HEK293T (cell line): ENCODE results near the gene ITGB8.

Experiments
- BHLHE40 ChIP-seq: fragments of 450-650 bp; IDR thresholded peaks from 2 replicates; pipeline ENCODE4 v1.6.1; 2016; ENCODE audit warnings: mild to moderate bottlenecking, moderate library complexity, borderline replicate concordance
- ELF4 ChIP-seq: fragments of 450-650 bp; IDR thresholded peaks from 2 replicates; pipeline ENCODE4 v1.6.1; 2017; ENCODE audit warnings: antibody characterized with exemption
- FOXK2 ChIP-seq: fragments of 450-650 bp; IDR thresholded peaks from 2 replicates; pipeline ENCODE4 v1.6.1; 2016; ENCODE audit warnings: mild to moderate bottlenecking
- FOXM1 ChIP-seq: fragments of 450-650 bp; IDR thresholded peaks from 2 replicates; pipeline ENCODE4 v1.6.1; 2017; ENCODE audit warnings: mild to moderate bottlenecking, borderline replicate concordance
- SP1 ChIP-seq: fragments of 450-650 bp; IDR thresholded peaks from 2 replicates; pipeline ENCODE4 v1.6.1; 2017
- SUZ12 ChIP-seq: fragments of 450-650 bp; IDR thresholded peaks from 2 replicates; pipeline ENCODE4 v1.6.1; 2016; ENCODE audit warnings: mild to moderate bottlenecking
- TF ChIP-seq, protein P1 (sequence below): fragments of 450-650 bp; IDR thresholded peaks from 2 replicates; pipeline ENCODE4 v1.6.1; 2016

DNA sequence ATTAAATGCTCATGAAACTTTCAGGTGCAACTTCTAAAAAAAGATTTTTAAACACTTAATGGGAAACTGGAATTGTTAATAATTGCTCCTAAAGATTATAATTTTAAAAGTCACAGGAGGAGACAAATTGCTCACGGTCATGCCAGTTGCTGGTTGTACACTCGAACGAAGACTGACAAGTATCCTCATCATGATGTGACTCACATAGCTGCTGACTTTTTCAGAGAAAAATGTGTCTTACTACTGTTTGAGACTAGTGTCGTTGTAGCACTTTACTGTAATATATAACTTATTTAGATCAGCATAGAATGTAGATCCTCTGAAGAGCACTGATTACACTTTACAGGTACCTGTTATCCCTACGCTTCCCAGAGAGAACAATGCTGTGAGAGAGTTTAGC, 79.3 kb downstream of the ITGB8 start:
- TF ChIP-seq SP1 (no peak), BHLHE40 (no peak), SUZ12 (no peak), FOXM1 (no peak), FOXK2 (no peak), ELF4 (no peak)
- TF ChIP-seq, protein P1, sequence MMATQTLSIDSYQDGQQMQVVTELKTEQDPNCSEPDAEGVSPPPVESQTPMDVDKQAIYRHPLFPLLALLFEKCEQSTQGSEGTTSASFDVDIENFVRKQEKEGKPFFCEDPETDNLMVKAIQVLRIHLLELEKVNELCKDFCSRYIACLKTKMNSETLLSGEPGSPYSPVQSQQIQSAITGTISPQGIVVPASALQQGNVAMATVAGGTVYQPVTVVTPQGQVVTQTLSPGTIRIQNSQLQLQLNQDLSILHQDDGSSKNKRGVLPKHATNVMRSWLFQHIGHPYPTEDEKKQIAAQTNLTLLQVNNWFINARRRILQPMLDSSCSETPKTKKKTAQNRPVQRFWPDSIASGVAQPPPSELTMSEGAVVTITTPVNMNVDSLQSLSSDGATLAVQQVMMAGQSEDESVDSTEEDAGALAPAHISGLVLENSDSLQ: no peak
